ENCODE measurements around the gene TAS2R40.

GRCh38 chr7:143233816-143234532 lies 12.1 kb downstream of the TAS2R40 start:
- TF ChIP-seq CTCF (IDR thresholded peaks at IDR 0.05) (no peak), EP300 (IDR thresholded peaks at IDR 0.05; ENCODE audit: low read depth) (no peak), POLR2A (IDR thresholded peaks at IDR 0.05) (no peak), POLR2AphosphoS5 (IDR thresholded peaks at IDR 0.05) (no peak)
